ENCODE measurements around the gene MS4A6E.
"Not testable (repeated sequence)": the region's sequence is repeated elsewhere in the genome, so short reads cannot be mapped to it uniquely, and the experiment has no call there.

Gene MS4A6E

DNA sequence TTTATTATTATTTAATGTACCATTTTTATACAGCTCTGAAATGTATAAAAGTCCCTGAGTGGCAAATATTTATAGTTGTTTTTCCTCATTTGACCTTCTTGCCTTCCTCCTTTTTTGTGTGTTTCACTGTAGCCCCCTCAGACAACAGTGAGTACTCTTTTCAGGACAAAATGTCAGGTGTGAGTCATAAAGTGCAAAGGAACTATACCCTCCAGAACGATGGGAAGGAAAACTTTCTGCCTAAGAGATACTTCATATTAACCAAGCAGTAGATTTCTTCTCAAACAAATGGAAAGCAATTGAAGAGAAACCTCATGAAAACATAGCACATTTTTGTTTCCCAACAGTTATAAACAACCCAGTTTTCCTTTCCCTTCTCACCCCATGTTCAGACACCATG is 35.2 kb downstream of the MS4A6E start:
- Histone ChIP-seq H3K4me3 (ENCODE audit: low read depth, low read length) (no peak overlapping the region), H2AFZ (ENCODE audit: low read length, unreplicated experiment) (no peak overlapping the region), H3K27ac (ENCODE audit: low read depth, low read length) (no peak overlapping the region), H3K36me3 (ENCODE audit: insufficient read depth, low read length) (no peaks in the 10 kb centered on the region), H3K27me3 (ENCODE audit: insufficient read depth, low read length) (peaks cover 2% of the 10 kb centered on the region; the same call in 1 of the 2 replicates), H3K4me1 (ENCODE audit: control insufficient read depth, insufficient read depth, low read length, unreplicated experiment) (no peaks in the 10 kb centered on the region), H3K79me2 (ENCODE audit: control insufficient read depth, insufficient read depth, low read length, unreplicated experiment) (no peaks in the 10 kb centered on the region)

DNA sequence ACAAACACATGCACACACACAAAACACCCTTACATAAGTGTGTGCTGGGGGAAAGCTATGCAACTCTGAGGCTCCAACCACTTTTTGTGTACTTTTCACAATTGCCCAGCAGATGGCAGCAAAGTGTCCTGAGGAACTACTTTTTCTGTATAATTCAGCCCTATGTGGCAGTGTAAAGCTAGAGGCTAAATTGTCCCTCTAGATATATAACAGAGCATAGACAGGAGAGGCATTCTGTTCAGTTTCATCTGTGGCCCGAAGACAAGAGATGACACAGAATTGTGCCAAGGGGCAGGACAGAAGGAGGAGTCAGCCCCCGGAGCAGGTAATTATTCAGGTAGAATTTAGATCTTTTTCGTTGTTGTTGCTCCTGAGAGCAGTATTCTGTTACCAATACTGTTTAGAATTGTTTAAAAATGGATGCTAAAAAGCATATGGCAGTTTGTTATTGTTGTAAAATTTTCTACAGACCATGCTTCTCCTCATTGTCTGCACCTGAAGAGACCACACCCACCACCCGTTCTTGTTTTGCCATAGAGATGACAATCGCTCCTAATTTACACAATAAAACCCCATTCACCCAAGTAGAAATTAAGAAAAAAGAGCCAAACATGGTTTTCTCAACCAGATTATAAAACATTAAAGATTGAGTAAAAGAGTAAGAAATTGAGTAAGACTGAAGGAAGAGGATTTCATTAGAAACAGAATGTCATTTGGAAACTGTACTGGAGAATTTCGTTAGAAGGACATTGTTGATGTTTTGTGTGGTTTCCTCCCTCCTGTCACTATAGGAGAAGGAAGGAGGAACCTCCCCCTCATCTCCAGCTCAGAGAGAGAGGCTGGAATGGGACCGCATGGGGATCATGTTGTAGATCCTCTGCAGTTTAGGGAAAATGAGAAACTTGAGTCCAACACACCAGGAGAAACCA is 36.8 kb downstream of the MS4A6E start:
- no peak overlapping the region for H3K4me3 ChIP-seq (ENCODE audit: low read depth, low read length)
- H3K79me2 ChIP-seq (ENCODE audit: control insufficient read depth, insufficient read depth, low read length, unreplicated experiment), result no peaks in the 10 kb centered on the region
- no peak overlapping the region for H2AFZ ChIP-seq (ENCODE audit: low read length, unreplicated experiment)
- no peak overlapping the region for H3K27ac ChIP-seq (ENCODE audit: low read depth, low read length)
- peaks cover 2% of the 10 kb centered on the region; the same call in 1 of the 2 replicates for H3K27me3 ChIP-seq (ENCODE audit: insufficient read depth, low read length)
- no peaks in the 10 kb centered on the region for H3K4me1 ChIP-seq (ENCODE audit: control insufficient read depth, insufficient read depth, low read length, unreplicated experiment)
- no peaks in the 10 kb centered on the region for H3K36me3 ChIP-seq (ENCODE audit: insufficient read depth, low read length)

DNA sequence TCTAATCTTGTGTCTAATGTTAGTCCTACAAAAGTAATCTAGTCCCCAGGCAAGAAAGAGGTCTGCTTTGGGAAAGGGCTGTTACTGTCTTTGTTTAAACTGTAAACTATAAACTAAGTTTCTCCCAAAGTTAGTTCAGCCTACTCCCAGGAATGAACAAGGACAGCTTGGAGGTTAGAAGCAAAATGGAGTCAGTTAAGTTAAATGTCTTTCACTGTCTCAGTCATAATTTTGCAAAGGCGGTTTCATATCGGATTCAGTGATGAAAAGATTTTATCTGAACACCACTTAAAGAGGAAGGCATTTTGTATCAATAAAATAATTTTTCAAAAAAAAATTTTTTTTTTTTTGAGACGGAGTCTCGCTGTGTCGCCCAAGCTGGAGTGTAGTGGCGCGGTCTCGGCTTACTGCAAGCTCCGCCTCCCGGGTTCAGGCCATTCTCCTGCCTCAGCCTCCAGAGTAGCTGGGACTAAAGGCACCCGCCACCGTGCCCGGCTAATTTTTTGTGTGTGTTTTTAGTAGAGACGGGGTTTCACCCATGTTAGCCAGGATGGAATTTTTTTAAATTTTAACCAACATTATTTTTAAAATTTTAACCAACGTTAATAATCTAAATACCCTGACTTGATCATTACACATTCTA is 39.3 kb downstream of the MS4A6E start:
- H3K4me3 ChIP-seq (ENCODE audit: low read depth, low read length); H3K4me1 ChIP-seq (ENCODE audit: control insufficient read depth, insufficient read depth, low read length, unreplicated experiment): not testable (repeated sequence)

DNA sequence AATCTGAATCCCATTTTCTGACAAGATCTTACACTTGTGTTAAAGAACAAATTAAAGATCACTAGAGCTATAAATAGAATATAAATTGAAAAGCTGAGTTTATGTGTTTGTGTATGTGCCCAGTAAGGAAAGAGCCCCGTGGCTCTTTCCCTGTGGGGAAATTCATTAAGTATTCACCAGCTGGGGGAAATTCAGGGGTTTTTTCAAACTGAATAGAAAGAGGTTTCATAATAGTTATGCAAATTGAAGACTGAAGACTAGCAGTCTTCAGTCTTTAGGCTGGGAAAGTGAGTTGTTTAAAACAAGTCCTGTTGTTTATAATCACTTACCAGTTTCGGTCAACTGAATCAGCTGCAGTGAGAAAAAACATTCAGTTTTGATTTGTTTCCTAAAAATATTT is 40.0 kb downstream of the MS4A6E start:
- H2AFZ ChIP-seq (ENCODE audit: low read length, unreplicated experiment), result no peak overlapping the region
- no peak overlapping the region for H3K4me3 ChIP-seq (ENCODE audit: low read depth, low read length)
- H3K4me1 ChIP-seq (ENCODE audit: control insufficient read depth, insufficient read depth, low read length, unreplicated experiment), result no peaks in the 10 kb centered on the region
- no peaks in the 10 kb centered on the region for H3K79me2 ChIP-seq (ENCODE audit: control insufficient read depth, insufficient read depth, low read length, unreplicated experiment)
- H3K27ac ChIP-seq (ENCODE audit: low read depth, low read length), result no peak overlapping the region
- no peaks in the 10 kb centered on the region for H3K36me3 ChIP-seq (ENCODE audit: insufficient read depth, low read length)
- H3K27me3 ChIP-seq (ENCODE audit: insufficient read depth, low read length), result peaks cover 2% of the 10 kb centered on the region; the same call in 1 of the 2 replicates

More for the DNA sequence above, 39.3 kb downstream of the MS4A6E start:
- H2AFZ ChIP-seq (ENCODE audit: low read length, unreplicated experiment); H3K79me2 ChIP-seq (ENCODE audit: control insufficient read depth, insufficient read depth, low read length, unreplicated experiment); H3K27ac ChIP-seq (ENCODE audit: low read depth, low read length); H3K36me3 ChIP-seq (ENCODE audit: insufficient read depth, low read length); H3K27me3 ChIP-seq (ENCODE audit: insufficient read depth, low read length): not testable (repeated sequence)

DNA sequence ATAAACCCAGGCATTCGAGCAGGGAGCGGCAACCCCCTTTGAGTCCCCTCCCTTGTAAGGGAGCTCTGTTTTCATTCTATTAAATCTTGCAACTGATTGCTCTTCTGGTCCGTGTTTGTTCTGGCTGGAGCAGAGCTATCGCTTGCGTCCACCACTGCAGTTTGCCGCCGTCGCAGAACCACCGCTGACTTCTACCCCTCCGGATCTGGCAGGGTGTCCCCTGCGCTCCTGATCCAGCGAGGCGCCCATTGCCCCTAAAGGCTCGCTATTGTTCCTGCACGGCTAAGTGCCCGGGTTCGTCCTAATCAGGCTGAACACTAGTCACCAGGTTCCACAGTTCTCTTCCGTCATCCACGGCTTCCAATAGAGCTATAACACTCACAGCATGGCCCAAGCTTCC is 40.8 kb downstream of the MS4A6E start:
- Histone ChIP-seq H2AFZ (ENCODE audit: low read length, unreplicated experiment) (no peak overlapping the region), H3K4me3 (ENCODE audit: low read depth, low read length) (no peak overlapping the region), H3K27me3 (ENCODE audit: insufficient read depth, low read length) (peaks cover 2% of the 10 kb centered on the region; the same call in 1 of the 2 replicates), H3K27ac (ENCODE audit: low read depth, low read length) (no peak overlapping the region), H3K36me3 (ENCODE audit: insufficient read depth, low read length) (no peaks in the 10 kb centered on the region), H3K79me2 (ENCODE audit: control insufficient read depth, insufficient read depth, low read length, unreplicated experiment) (no peaks in the 10 kb centered on the region), H3K4me1 (ENCODE audit: control insufficient read depth, insufficient read depth, low read length, unreplicated experiment) (no peaks in the 10 kb centered on the region)

DNA sequence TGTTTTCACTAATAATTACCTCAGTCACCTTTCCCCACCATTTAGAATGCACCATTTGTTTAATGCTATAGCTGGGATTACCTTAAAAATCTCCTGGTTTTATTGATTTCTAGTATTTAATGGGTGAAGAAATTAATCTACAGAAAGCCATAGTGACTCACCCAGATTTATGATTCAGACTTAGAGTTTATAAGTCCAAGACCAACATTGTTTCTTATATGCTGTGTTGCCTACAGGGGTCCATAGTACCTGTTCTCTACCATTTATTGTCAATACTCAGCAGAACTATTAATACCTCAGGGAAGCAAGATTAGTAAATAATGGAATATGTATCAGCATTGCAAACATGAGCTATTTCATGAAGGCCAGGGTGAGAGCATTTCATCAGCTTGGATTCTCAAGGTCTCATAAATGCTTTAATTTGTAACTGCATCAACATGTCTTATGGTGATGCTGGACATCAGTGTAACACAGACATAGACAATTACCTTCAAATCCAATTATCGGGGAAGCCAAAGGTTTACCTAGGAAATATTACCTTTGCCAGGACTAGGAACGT is 43.3 kb downstream of the MS4A6E start:
- H3K27me3 ChIP-seq (ENCODE audit: insufficient read depth, low read length), result no peaks in the 10 kb centered on the region

DNA sequence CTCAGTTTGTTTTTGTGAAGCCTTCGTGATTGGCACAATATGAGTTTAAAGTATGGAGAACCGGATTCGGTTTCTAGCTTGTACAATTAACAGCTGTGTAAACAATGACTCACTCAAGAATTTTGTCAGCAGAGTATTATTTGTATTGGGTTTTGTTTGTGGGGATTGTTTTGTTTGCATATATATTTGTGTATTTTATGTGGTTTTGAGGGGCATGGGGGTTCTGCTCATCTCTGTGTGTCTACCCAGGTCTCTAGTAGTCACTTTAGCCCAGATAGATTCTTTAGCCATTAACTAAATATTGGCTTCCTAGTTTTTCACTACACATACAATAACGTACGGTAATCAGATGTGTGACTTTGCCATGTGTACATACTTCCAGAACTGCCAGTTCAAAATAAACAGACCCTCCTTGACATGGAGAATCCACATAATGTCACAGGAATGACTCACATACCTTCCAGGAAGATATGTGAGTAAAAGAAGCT is 43.8 kb downstream of the MS4A6E start:
- Histone ChIP-seq H3K27me3 (ENCODE audit: insufficient read depth, low read length) (no peaks in the 10 kb centered on the region), H2AFZ (ENCODE audit: low read length, unreplicated experiment) (no peak overlapping the region), H3K36me3 (ENCODE audit: insufficient read depth, low read length) (no peaks in the 10 kb centered on the region), H3K4me1 (ENCODE audit: control insufficient read depth, insufficient read depth, low read length, unreplicated experiment) (no peaks in the 10 kb centered on the region), H3K27ac (ENCODE audit: low read depth, low read length) (no peak overlapping the region), H3K4me3 (ENCODE audit: low read depth, low read length) (no peak overlapping the region), H3K79me2 (ENCODE audit: control insufficient read depth, insufficient read depth, low read length, unreplicated experiment) (no peaks in the 10 kb centered on the region)

More for the DNA sequence above, 43.3 kb downstream of the MS4A6E start:
- no peak overlapping the region for H3K27ac ChIP-seq (ENCODE audit: low read depth, low read length)
- no peaks in the 10 kb centered on the region for H3K36me3 ChIP-seq (ENCODE audit: insufficient read depth, low read length)
- no peak overlapping the region for H2AFZ ChIP-seq (ENCODE audit: low read length, unreplicated experiment)
- H3K4me1 ChIP-seq (ENCODE audit: control insufficient read depth, insufficient read depth, low read length, unreplicated experiment), result no peaks in the 10 kb centered on the region
- H3K4me3 ChIP-seq (ENCODE audit: low read depth, low read length), result no peak overlapping the region
- no peaks in the 10 kb centered on the region for H3K79me2 ChIP-seq (ENCODE audit: control insufficient read depth, insufficient read depth, low read length, unreplicated experiment)

DNA sequence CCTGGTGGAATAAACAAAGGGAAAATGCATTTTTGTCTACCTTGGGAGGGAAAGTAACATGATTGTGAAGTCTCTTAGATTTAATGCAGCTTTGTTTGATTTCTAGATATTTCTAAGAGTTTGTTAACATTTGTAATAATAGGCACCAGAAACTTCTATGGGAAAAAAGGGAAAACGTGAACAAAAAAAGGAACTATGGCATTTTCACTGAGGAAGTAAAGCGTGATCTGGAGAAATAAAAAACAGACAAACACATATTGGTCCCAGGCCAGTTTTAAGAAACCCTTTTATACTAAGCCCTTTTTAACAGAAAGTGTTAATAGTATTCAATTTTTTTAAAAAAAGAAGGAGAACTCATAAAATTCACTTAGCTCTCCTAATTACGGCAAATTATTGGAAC is 44.3 kb downstream of the MS4A6E start:
- Histone ChIP-seq H3K4me1 (ENCODE audit: control insufficient read depth, insufficient read depth, low read length, unreplicated experiment) (no peaks in the 10 kb centered on the region), H3K27me3 (ENCODE audit: insufficient read depth, low read length) (no peaks in the 10 kb centered on the region), H3K79me2 (ENCODE audit: control insufficient read depth, insufficient read depth, low read length, unreplicated experiment) (no peaks in the 10 kb centered on the region), H3K4me3 (ENCODE audit: low read depth, low read length) (no peak overlapping the region), H2AFZ (ENCODE audit: low read length, unreplicated experiment) (no peak overlapping the region), H3K36me3 (ENCODE audit: insufficient read depth, low read length) (no peaks in the 10 kb centered on the region), H3K27ac (ENCODE audit: low read depth, low read length) (no peak overlapping the region)

DNA sequence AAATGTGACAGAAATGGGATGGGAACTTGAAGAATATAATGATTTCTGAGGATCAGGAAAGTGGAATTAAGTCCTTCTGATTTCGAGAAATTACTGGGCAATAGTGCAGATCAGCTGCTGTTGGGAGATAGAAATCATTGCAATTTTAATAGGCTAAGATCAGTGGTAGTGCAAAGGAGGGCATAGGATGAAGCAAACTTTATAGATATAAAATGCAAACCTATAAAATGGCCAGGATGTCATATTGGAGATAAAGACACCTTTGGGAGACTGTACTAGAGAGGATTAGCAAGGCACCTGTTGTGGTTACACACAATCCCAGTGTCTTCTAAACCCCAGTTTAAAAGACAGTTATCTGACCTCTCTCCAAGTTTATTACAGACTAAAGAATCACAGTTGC is 44.8 kb downstream of the MS4A6E start:
- no peaks in the 10 kb centered on the region for H3K79me2 ChIP-seq (ENCODE audit: control insufficient read depth, insufficient read depth, low read length, unreplicated experiment)
- no peak overlapping the region for H3K27ac ChIP-seq (ENCODE audit: low read depth, low read length)
- no peaks in the 10 kb centered on the region for H3K4me1 ChIP-seq (ENCODE audit: control insufficient read depth, insufficient read depth, low read length, unreplicated experiment)
- no peak overlapping the region for H3K4me3 ChIP-seq (ENCODE audit: low read depth, low read length)
- no peak overlapping the region for H2AFZ ChIP-seq (ENCODE audit: low read length, unreplicated experiment)
- H3K27me3 ChIP-seq (ENCODE audit: insufficient read depth, low read length), result no peaks in the 10 kb centered on the region
- H3K36me3 ChIP-seq (ENCODE audit: insufficient read depth, low read length), result no peaks in the 10 kb centered on the region

DNA sequence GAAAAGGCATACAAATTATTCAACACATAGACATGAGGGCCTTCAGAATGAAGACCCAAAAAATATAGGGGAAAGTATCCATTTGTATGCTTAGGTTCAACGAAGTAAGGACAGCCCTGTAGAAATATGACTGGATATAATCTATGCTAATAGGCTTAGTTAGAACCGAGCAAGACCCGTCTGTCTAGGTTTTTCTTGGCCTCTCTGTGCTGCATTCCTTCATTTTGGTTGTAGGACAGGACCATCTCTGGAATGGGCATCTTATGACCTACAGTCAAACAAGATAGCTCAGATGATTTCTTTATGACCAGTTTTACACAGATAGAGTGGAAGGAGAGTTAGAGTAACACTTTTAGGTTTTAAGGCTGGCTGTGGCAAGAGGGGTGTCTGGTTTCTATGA is 45.7 kb downstream of the MS4A6E start:
- no peaks in the 10 kb centered on the region for H3K4me1 ChIP-seq (ENCODE audit: control insufficient read depth, insufficient read depth, low read length, unreplicated experiment)
- no peaks in the 10 kb centered on the region for H3K27me3 ChIP-seq (ENCODE audit: insufficient read depth, low read length)
- H3K36me3 ChIP-seq (ENCODE audit: insufficient read depth, low read length), result no peaks in the 10 kb centered on the region
- no peak overlapping the region for H2AFZ ChIP-seq (ENCODE audit: low read length, unreplicated experiment)
- H3K79me2 ChIP-seq (ENCODE audit: control insufficient read depth, insufficient read depth, low read length, unreplicated experiment), result no peaks in the 10 kb centered on the region
- H3K4me3 ChIP-seq (ENCODE audit: low read depth, low read length), result no peak overlapping the region
- no peak overlapping the region for H3K27ac ChIP-seq (ENCODE audit: low read depth, low read length)
